Activated CD4-positive, CD25-positive, alpha-beta regulatory T cell treated with anti-CD3 and anti-CD28 coated beads, Interleukin-2, amount 50 U/mL, for 16 hours (primary cell): Measurements from ENCODE around the gene EEF1AKMT2.
A peak's percentile ranks its signal among the peaks of the same experiment; 100 is the strongest.

Experiments used
- DNase-seq: peaks from one replicate; pipeline ENCODE4 v3.0.0-alpha.2; 2020; ENCODE audit warnings: low read depth, low spot score

Gene EEF1AKMT2

DNA sequence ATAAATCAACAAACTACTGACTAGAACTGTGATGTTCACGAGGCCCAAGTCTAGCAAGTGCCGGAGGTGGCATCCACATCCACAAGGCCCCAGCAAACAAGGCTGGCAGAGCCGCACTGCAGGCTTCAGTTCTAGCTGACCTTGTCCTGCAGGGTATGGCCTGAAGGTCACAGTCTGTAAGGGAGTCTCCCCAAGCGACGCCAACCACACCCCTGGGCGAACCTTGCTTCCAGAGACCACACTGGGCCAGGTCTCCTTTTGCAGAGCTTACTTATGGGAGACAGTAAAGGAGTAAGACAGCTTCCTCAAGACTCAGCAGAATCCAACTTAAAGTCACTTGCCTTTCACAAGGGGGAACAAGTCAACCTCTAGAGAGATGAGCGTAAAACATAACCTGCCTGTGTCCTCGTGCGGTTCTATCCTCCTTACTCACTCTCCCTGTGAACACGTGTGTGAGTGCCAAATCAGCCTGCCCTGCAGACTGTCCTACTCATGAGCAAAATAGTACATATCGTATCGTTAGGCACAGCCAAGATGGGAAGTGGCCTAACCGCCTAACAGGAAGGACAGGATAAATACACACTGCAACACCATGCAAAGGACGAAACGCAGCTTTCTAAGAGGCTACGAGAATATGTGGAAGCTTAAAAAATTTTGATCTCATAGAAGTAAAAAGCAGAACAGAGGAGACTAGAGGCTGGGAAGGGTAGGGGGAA is 70.2 kb downstream of the EEF1AKMT2 start:
- no peak for DNase-seq

GRCh38 chr10:124719213-124719851 is 72.4 kb downstream of the EEF1AKMT2 start:
- DNase-seq: peak; percentile 55

GRCh38 chr10:124717911-124718741 is 73.6 kb downstream of the EEF1AKMT2 start:
- DNase-seq: peak; percentile 68

DNA sequence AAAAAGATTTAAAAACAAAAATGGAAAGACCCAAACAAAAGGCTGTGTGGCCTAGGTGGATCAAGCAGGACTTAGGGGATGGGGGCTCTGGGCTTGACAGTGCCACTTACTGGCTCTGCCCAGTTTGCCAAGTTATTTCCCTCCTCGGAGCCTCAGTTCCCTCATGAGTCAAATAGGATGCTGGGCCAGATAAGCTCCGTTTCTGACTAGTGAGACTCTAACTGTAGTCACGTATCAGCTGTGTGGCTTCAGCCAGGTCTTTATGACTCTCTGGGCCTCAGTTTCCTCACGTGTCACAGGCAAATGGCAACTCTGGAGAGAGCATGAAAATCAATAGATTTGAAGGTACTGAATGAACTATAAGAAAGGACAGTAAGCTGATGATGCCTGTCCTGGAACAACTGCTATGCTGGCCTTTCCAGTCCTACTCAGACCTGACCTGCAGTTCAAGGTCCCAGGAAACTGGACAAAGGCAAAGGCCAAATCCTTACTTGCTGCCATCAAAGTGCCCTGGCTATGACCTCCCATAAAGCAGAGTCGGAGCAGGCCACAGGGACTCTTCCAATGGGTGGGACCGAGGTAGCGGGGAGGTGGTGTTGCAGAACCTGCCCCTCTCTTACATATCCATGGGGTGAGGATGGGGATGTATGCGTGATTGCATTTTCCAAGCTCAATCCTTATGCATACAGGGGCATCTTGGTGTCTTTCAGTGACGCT is 74.5 kb downstream of the EEF1AKMT2 start:
- no peak for DNase-seq

GRCh38 chr10:124716369-124716768 is 75.3 kb downstream of the EEF1AKMT2 start:
- DNase-seq: no peak

DNA sequence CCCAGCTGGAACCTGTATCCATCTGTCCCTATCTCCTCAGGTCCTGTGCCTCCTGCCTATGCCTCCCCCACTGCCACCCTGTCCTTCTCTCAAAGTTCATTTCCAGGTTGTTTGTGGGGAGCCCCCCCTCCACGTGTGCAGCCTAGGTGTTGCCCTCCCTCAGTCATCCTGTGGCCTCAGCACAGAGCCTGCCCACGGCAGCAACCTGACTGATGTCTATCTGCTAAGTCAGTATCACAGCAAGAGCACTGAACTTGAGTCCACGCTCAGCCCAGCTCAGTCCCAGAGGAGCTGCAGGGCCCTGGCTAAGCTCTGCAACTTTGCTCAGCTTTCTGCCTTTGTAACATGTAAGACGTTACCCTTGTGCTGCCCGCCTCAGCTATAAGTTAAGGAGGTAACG is 76.2 kb downstream of the EEF1AKMT2 start:
- no peak for DNase-seq

- no peak for DNase-seq
Observed at GRCh38 chr10:124713679-124714255, 77.9 kb downstream of the EEF1AKMT2 start.

GRCh38 chr10:124712704-124713407 is 78.8 kb downstream of the EEF1AKMT2 start:
- no peak for DNase-seq

- no peak for DNase-seq
Observed at GRCh38 chr10:124711145-124711544, 80.5 kb downstream of the EEF1AKMT2 start.

GRCh38 chr10:124710266-124710881 is 81.3 kb downstream of the EEF1AKMT2 start:
- DNase-seq: no peak

GRCh38 chr10:124709861-124710260 is 81.8 kb downstream of the EEF1AKMT2 start:
- DNase-seq: no peak

- no peak for DNase-seq
Observed at GRCh38 chr10:124708922-124709520, 82.7 kb downstream of the EEF1AKMT2 start.

GRCh38 chr10:124708246-124708779 is 83.4 kb downstream of the EEF1AKMT2 start:
- DNase-seq: no peak
